Prostate gland (tissue), 2 donors: ENCODE measurements around the gene RNH1. TPM values are rescaled to one million over a fixed set of nuclear protein-coding genes. Genes with fewer than 3 reads are reported as not detected.
A peak's percentile ranks its signal among the peaks of the same experiment; 100 is the strongest.

ENCODE experiments used
- DNase-seq: peaks from one replicate; pipeline ENCODE4 v3.0.0-alpha.2; 2019; ENCODE audit warnings: low spot score
- H3K27ac ChIP-seq, 2 donors: fragments of 200-600 bp; sonication (generic); 2 replicates each; pipeline ENCODE4 v1.5.1; 2017 to 2019
- H3K27me3 ChIP-seq: fragments of 200-600 bp; sonication (generic); replicated peaks from 2 replicates; pipeline ENCODE4 v1.5.1; 2019; ENCODE audit not compliant: insufficient read depth
- H3K36me3 ChIP-seq, 2 donors: fragments of 200-600 bp; sonication (generic); 1 replicate in 1 of 2; 2 replicates in 1 of 2; pipeline versions ENCODE4 v1.5.1 to v1.8.1; 2017 to 2019
- H3K4me1 ChIP-seq: fragments of 200-600 bp; sonication (generic); replicated peaks from 2 replicates; pipeline ENCODE4 v1.5.1; 2019
- H3K4me3 ChIP-seq, 2 donors: fragments of 200-600 bp; sonication (generic); 2 replicates each; pipeline ENCODE4 v1.5.1; 2017 to 2019
- H3K9me3 ChIP-seq: fragments of 200-600 bp; sonication (generic); 2 replicates; pipeline ENCODE4 v1.5.1; 2017
- POLR2A ChIP-seq: fragments of 450-650 bp; IDR thresholded peaks from one replicate; pipeline ENCODE4 v1.6.1; 2016; ENCODE audit warnings: antibody characterized with exemption, mild to moderate bottlenecking
- POLR2AphosphoS5 ChIP-seq: sonication (generic); formaldehyde crosslinking; IDR thresholded peaks from one replicate; pipeline ENCODE4 v1.6.1; 2017; ENCODE audit warnings: antibody characterized with exemption
- WGBS: methylation state at CpG from one replicate; pipeline ENCODE4 v1.1.5; 2018; 5-methylcytosine and 5-hydroxymethylcytosine counted together
- intact Hi-C: fragments of 100-400 bp; cut with DNase I; formaldehyde crosslinking; loops from one replicate; pipeline ENCODE4 v1.14.2; 2022
- total RNA-seq, 2 donors: library from RNA; depleted of rRNA; stranded (reverse); fragments of >200 nt; gene quantifications; one replicate each; pipeline ENCODE4 v1.1.0, GENCODE V29; 2016
- TF ChIP-seq, protein P1 (sequence below), 4 experiments: fragments of 200-600 bp in 2 of 4; fragments of 450-650 bp in 2 of 4; sonication (generic) in 2 of 4; IDR thresholded peaks; 1 replicate in 3 of 4; 2 replicates in 1 of 4; pipeline ENCODE4 v1.5.1; 2016 to 2019; ENCODE audit warnings: antibody characterized with exemption in 4 of 4, mild to moderate bottlenecking in 2 of 4, moderate library complexity in 2 of 4

RNH1 gene
- total RNA-seq, 2 donors from 2014 or later: 221 to 272 TPM

DNA sequence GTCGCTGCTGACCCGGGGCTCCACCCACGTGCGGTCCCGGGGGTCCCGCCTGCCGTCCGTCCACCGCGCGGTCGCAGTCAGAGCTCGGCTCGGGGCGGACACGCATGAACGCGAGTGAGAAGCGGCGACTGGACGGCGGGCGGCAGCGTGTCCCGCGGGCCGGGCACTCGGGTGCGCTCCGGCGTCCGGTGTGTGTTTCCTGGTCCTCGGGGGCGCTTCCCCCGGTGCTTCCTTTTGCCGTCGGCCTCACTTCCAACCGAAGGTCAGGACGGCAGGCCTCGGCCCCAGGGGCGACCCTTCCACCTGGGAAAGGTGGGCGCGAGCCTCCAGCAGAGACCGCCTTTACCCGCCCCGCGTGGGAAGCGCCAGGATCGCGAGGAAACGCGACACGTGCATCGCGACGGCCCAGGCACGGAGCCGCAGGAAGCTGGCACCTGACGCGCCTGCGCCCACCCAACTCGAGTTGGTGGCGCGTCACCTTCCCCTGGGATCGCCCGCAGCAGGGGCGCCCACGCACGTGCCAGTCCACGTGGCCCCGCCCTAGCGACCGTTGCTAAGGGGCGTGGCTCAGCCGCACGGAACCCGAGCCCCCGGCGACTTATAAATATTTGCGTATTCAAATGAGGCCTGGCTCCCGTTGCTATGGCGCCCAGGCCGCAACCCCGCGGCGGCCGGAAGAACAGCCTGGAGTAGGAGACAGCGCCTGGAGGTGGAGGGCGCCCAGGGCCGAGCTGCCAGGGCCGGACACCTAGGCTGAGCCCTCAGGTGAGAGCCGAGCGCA is 30.0 kb upstream of the RNH1 start, which contains the start of gene LRRC56:
Gene LRRC56 (plus strand): TSS at position 687 of the 781 bp plus-strand sequence. CDS start 3,158 bp downstream, outside the sequence.
- peaks cover 4 to 14% of the 10 kb centered on the region in 2 donors for H3K36me3 ChIP-seq
- intact Hi-C loops: no loop called here
- H3K27me3 ChIP-seq: no peaks in the 10 kb centered on the region
- 4% methylated on average over 90 of the region's 93 CpGs for WGBS
- peak; percentile 89 for DNase-seq
- H3K9me3 ChIP-seq: no peaks in the 10 kb centered on the region
- TF ChIP-seq, protein P1, sequence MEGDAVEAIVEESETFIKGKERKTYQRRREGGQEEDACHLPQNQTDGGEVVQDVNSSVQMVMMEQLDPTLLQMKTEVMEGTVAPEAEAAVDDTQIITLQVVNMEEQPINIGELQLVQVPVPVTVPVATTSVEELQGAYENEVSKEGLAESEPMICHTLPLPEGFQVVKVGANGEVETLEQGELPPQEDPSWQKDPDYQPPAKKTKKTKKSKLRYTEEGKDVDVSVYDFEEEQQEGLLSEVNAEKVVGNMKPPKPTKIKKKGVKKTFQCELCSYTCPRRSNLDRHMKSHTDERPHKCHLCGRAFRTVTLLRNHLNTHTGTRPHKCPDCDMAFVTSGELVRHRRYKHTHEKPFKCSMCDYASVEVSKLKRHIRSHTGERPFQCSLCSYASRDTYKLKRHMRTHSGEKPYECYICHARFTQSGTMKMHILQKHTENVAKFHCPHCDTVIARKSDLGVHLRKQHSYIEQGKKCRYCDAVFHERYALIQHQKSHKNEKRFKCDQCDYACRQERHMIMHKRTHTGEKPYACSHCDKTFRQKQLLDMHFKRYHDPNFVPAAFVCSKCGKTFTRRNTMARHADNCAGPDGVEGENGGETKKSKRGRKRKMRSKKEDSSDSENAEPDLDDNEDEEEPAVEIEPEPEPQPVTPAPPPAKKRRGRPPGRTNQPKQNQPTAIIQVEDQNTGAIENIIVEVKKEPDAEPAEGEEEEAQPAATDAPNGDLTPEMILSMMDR (IDR thresholded peaks at IDR 0.05): peak in 1 of 4 experiments; percentile 27
- TF ChIP-seq POLR2A (peak; percentile 37), POLR2AphosphoS5 (peak; percentile 89)
- peak within 1 kb of the TSS; percentile 80 to 83 for H3K27ac ChIP-seq
- H3K4me3 ChIP-seq: peak within 1 kb of the TSS; percentile 22 to 81
- peaks cover 23% of the 10 kb centered on the region for H3K4me1 ChIP-seq

DNA sequence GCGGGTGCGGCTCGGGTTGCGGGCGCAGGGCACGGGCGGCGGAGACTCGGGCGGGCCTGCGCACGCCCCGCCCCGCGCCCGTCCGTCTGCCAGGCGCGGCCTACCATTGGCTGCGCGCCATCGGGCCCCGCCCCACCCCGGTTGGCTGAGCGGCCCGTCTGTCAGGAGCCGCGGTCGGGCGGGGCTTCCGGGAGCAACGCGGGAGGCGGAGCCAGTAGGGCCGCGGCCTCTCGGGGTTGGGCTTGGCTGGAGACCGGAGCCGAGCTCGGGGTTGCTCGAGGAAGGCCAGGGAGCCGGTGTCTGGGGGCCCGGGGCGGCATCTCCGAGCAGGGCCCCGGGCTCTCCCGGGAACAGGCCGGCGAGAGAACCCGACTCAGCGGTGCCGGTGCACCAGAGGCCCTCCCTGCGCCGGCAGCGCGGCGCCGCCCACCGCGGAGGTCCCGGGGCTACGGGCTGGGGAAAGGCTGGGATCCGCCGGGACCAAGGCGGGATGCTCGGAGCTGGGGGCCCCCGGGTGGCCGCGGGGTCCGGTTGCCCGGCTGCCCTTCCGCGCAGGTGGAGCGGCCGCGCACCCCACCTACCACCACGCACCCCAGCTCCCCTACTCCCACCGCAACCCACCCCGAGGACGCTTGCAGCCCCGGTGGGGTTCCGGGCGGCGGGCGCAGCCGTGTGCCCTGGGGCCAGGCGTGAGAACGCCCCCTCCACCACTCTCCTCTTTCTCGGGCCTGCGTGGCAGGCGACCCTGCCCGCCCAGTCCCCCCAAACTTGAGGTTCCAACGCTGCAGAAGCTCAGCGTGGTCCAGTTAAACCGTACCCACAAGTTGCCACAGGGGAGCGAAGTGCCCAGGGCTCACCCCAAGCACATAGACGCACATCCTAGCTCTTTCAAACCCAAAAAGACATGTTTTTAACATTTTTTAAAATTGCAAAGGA is 28.7 kb upstream of the RNH1 start, which contains the start of gene HRAS:
Gene HRAS (minus strand): TSS at position 58 of the 936 bp plus-strand sequence.
- intact Hi-C loops: no loop called here
- Histone ChIP-seq H3K27ac (peak within 1 kb of the TSS; percentile 83 to 86), H3K27me3 (no peaks in the 10 kb centered on the region), H3K9me3 (no peaks in the 10 kb centered on the region), H3K4me1 (peaks cover 23% of the 10 kb centered on the region), H3K36me3 (peaks cover 4 to 18% of the 10 kb centered on the region in 2 donors), H3K4me3 (peak within 1 kb of the TSS; percentile 76 to 81)
- peak; percentile 89 for TF ChIP-seq POLR2AphosphoS5
- TF ChIP-seq POLR2A: peak; percentile 84
- TF ChIP-seq, protein P1 (IDR thresholded peaks at IDR 0.05): no peak
- DNase-seq: peak; percentile 95
- WGBS: 4% methylated on average over 58 of the region's 97 CpGs

DNA sequence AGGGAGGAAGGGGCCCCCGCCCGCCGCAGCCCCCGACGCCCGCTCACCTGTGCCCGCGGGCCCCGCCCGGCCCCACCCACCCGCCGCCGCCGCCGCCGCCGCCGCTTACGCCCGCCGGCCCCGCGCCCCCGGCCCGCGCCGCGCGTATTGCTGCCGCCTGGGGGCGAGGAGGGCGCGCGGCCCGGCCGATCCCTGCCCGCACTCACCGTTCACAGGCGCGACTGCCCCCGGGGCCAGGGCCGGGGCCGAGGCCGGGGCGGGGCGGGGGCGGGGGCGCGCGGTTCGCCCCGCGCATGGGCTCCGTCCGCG is 28.1 kb upstream of the RNH1 start:
- peak overlapping the region in 1 of 2 donors; percentile 82 for H3K27ac ChIP-seq
- H3K36me3 ChIP-seq: peaks cover 4 to 18% of the 10 kb centered on the region in 2 donors
- H3K27me3 ChIP-seq: no peaks in the 10 kb centered on the region
- intact Hi-C loops: no loop called here
- H3K4me1 ChIP-seq: peaks cover 23% of the 10 kb centered on the region
- no peak for DNase-seq
- no peaks in the 10 kb centered on the region for H3K9me3 ChIP-seq
- no peak for TF ChIP-seq POLR2AphosphoS5
- TF ChIP-seq POLR2A: no peak
- TF ChIP-seq, protein P1 (IDR thresholded peaks at IDR 0.05): no peak
- H3K4me3 ChIP-seq: peak overlapping the region; percentile 76 to 81
- 4% methylated on average over 10 of the region's 56 CpGs for WGBS

GRCh38 chr11:534396-535209 is 27.6 kb upstream of the RNH1 start:
- no peaks in the 10 kb centered on the region for H3K9me3 ChIP-seq
- DNase-seq: peak; percentile 87

More at GRCh38 chr11:534396-535209, 27.6 kb upstream of the RNH1 start:
- peaks cover 23% of the 10 kb centered on the region for H3K4me1 ChIP-seq
- 4% methylated on average over 50 of the region's 66 CpGs for WGBS
- TF ChIP-seq POLR2A: peak; percentile 42
- TF ChIP-seq, protein P1 (IDR thresholded peaks at IDR 0.05): peak in 1 of 4 experiments; percentile 25
- TF ChIP-seq POLR2AphosphoS5: peak; percentile 59
- H3K4me3 ChIP-seq: peak overlapping the region; percentile 76 to 81
- H3K27me3 ChIP-seq: no peaks in the 10 kb centered on the region
- intact Hi-C loops: no loop called here
- peak overlapping the region; percentile 82 to 86 for H3K27ac ChIP-seq
- peaks cover 4 to 18% of the 10 kb centered on the region in 2 donors for H3K36me3 ChIP-seq
